GM23338 (cell line): ENCODE data around the gene PRC1. TPM values are rescaled to one million over a fixed set of nuclear protein-coding genes. Genes with fewer than 3 reads are reported as not detected.

Experiments used
- ATAC-seq: fragments of 200-7000 bp; cut with Tn5 transposase; 3 replicates; pipeline ENCODE4 v1.9.1; 2020
- DNase-seq: peaks from one replicate; pipeline ENCODE4 v3.0.0-alpha.2; 2015; ENCODE audit warnings: low spot score
- H2AFZ ChIP-seq: fragments of 200-600 bp; sonication (generic); 2 replicates; pipeline ENCODE4 v1.8.0; 2016; ENCODE audit warnings: antibody characterized with exemption, mild to moderate bottlenecking, moderate library complexity
- H3F3A ChIP-seq: fragments of 200-600 bp; sonication (generic); replicated peaks from 2 replicates; pipeline ENCODE4 v1.8.0; 2017; ENCODE audit warnings: antibody characterized with exemption, mixed run types, low read depth
- H3K27ac ChIP-seq: fragments of 200-600 bp; sonication (generic); 2 replicates; pipeline ENCODE4 v1.6.1; 2016; ENCODE audit warnings: low read depth
- H3K27me3 ChIP-seq: fragments of 200-600 bp; sonication (generic); 2 replicates; pipeline ENCODE4 v1.8.0; 2016; ENCODE audit warnings: mild to moderate bottlenecking, mixed run types, moderate library complexity; ENCODE audit not compliant: insufficient read depth
- H3K36me3 ChIP-seq: fragments of 200-600 bp; sonication (generic); 2 replicates; pipeline ENCODE4 v1.8.0; 2016; ENCODE audit warnings: mild to moderate bottlenecking; ENCODE audit not compliant: insufficient read depth
- H3K4me1 ChIP-seq: fragments of 200-600 bp; sonication (generic); 2 replicates; pipeline ENCODE4 v1.8.0; 2016; ENCODE audit warnings: mild to moderate bottlenecking, moderate library complexity; ENCODE audit not compliant: insufficient read depth
- H3K4me2 ChIP-seq: fragments of 200-600 bp; sonication (generic); 2 replicates; pipeline ENCODE4 v1.7.1; 2017; ENCODE audit warnings: mixed run types
- H3K4me3 ChIP-seq: fragments of 200-600 bp; sonication (generic); 2 replicates; pipeline ENCODE4 v1.6.1; 2016; ENCODE audit warnings: mixed run types
- H3K79me2 ChIP-seq: fragments of 200-600 bp; sonication (generic); replicated peaks from 2 replicates; pipeline ENCODE4 v1.8.0; 2017; ENCODE audit warnings: mild to moderate bottlenecking; ENCODE audit not compliant: insufficient read depth
- H3K9me2 ChIP-seq: fragments of 200-600 bp; sonication (generic); 2 replicates; pipeline ENCODE4 v1.8.0; 2017; ENCODE audit not compliant: insufficient read depth
- H4K20me1 ChIP-seq: fragments of 200-600 bp; sonication (generic); replicated peaks from 2 replicates; pipeline ENCODE4 v1.8.0; 2017; ENCODE audit warnings: mild to moderate bottlenecking; ENCODE audit not compliant: insufficient read depth
- H3K27ac Mint-ChIP-seq: 2 replicates; pipeline ENCODE4 v1.8.0; 2020; ENCODE audit warnings: inconsistent platforms, mild to moderate bottlenecking, moderate library complexity, mixed read lengths
- H3K27me3 Mint-ChIP-seq: 3 replicates; pipeline ENCODE4 v1.8.0; 2022; ENCODE audit warnings: low read depth, mild to moderate bottlenecking, moderate library complexity, mixed read lengths, inconsistent platforms; ENCODE audit not compliant: insufficient read depth, poor library complexity
- H3K36me3 Mint-ChIP-seq: 3 replicates; pipeline ENCODE4 v1.8.0; 2021; ENCODE audit warnings: low read depth, mild to moderate bottlenecking, inconsistent platforms, moderate library complexity, mixed read lengths
- H3K4me1 Mint-ChIP-seq: 3 replicates; pipeline ENCODE4 v1.8.0; 2020; ENCODE audit warnings: mild to moderate bottlenecking, inconsistent platforms, mixed read lengths
- H3K4me3 Mint-ChIP-seq: 3 replicates; pipeline ENCODE4 v1.8.0; 2021; ENCODE audit warnings: moderate library complexity, mild to moderate bottlenecking, inconsistent platforms, mixed read lengths
- H3K9me3 Mint-ChIP-seq: 3 replicates; pipeline ENCODE4 v1.8.0; 2020; ENCODE audit warnings: moderate library complexity, mild to moderate bottlenecking, inconsistent platforms, mixed read lengths
- CREB1 ChIP-seq: fragments of 250-450 bp; sonication (Bioruptor Pico); IDR thresholded peaks from 2 replicates; pipeline ENCODE4 v1.5.0; 2020; ENCODE audit warnings: low read depth, mild to moderate bottlenecking, moderate library complexity
- CTCF ChIP-seq, 2 experiments: fragments of 200-600 bp in 1 of 2; sonication (generic) in 1 of 2; conservative IDR thresholded peaks; 2 replicates each; pipeline versions ENCODE4 v1.5.1 to v1.6.1; 2016 to 2017; ENCODE audit warnings: antibody characterized with exemption in 2 of 2, low read depth in 2 of 2, mild to moderate bottlenecking in 2 of 2, moderate library complexity in 1 of 2
- ETS1 ChIP-seq: IDR thresholded peaks from 2 replicates; pipeline ENCODE4 v1.6.1; 2016; ENCODE audit warnings: antibody characterized with exemption
- EZH2 ChIP-seq: fragments of 200-600 bp; sonication (generic); IDR thresholded peaks from one replicate; pipeline ENCODE4 v1.8.0; 2017; ENCODE audit warnings: antibody characterized with exemption, mild to moderate bottlenecking, low read depth; ENCODE audit not compliant: unreplicated experiment
- EZH2phosphoT487 ChIP-seq: fragments of 200-600 bp; sonication (generic); IDR thresholded peaks from one replicate; pipeline ENCODE4 v1.8.1; 2018; ENCODE audit warnings: antibody characterized with exemption; ENCODE audit not compliant: unreplicated experiment
- JUNB ChIP-seq: IDR thresholded peaks from one replicate; pipeline ENCODE4 v1.6.1; 2016; ENCODE audit warnings: antibody characterized with exemption; ENCODE audit not compliant: unreplicated experiment
- NANOG ChIP-seq: IDR thresholded peaks from 2 replicates; pipeline ENCODE4 v1.6.1; 2016; ENCODE audit warnings: antibody characterized with exemption, borderline replicate concordance
- POLR2AphosphoS5 ChIP-seq: IDR thresholded peaks from 2 replicates; pipeline ENCODE4 v1.6.1; 2016; ENCODE audit warnings: antibody characterized with exemption, low read depth
- STAT1 ChIP-seq: IDR thresholded peaks from one replicate; pipeline ENCODE4 v1.6.1; 2016; ENCODE audit warnings: antibody characterized with exemption; ENCODE audit not compliant: unreplicated experiment
- ZNF114 ChIP-seq: fragments of 250-450 bp; sonication (Bioruptor Pico); IDR thresholded peaks from 2 replicates; pipeline ENCODE4 v1.5.0; 2020; ENCODE audit warnings: mild to moderate bottlenecking, moderate library complexity
- ZNF331 ChIP-seq: fragments of 250-450 bp; sonication (Bioruptor Pico); IDR thresholded peaks from 2 replicates; pipeline ENCODE4 v1.5.0; 2020; ENCODE audit warnings: low read depth, mild to moderate bottlenecking, moderate library complexity
- polyA plus RNA-seq: library from polyadenylated mRNA; unstranded; fragments of >200 nt; fragmentation: Nextera tagmentation; extraction: Ambion mirVana; gene quantifications from 2 replicates; pipeline ENCODE4 v1.2.1, GENCODE V29; 2016
- total RNA-seq: library from RNA; depleted of rRNA; stranded (reverse); fragments of >200 nt; shearing (Covaris generic); gene quantifications from 2 replicates; pipeline ENCODE4 v1.2.3, GENCODE V29; 2014
- TF ChIP-seq, protein P1 (sequence below): IDR thresholded peaks from one replicate; pipeline ENCODE4 v1.6.1; 2018; ENCODE audit warnings: antibody characterized with exemption; ENCODE audit not compliant: unreplicated experiment
- TF ChIP-seq, protein P2 (sequence below): fragments of 250-450 bp; sonication (Bioruptor Pico); IDR thresholded peaks from 2 replicates; pipeline ENCODE4 v1.5.0; 2020; ENCODE audit warnings: mild to moderate bottlenecking, moderate library complexity

The PRC1 gene
- total and polyA plus RNA-seq, 2 experiments from 2014 or later = 102 to 150 TPM

DNA sequence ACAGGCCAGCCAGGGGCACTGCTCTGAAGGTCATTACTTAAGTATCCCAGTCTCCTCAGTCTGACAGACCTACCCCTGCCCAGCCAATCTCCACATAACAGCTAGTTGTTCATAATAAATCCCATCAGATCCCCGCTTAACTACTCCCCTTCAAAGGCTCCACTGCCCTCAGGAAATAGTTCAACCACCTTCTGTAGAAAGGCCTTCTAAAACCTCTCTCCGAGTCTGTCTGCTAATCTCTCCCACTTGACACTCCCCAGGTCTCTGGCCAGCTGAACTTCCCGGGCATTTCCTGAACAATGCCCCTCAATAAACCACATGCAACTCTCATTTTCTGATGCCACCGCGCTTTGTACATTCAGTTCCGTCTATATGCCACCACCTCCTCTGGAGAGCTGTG, 6.0 kb downstream of the PRC1 start:
- H3K27ac ChIP-seq = peak overlapping the region; percentile 36; the same call in 1 of the 2 replicates
- peaks cover 100% of the 10 kb centered on the region for H3K79me2 ChIP-seq
- H3K9me2 ChIP-seq = no peaks in the 10 kb centered on the region
- H3K36me3 ChIP-seq = peaks cover 11% of the 10 kb centered on the region
- peaks cover 20% of the 10 kb centered on the region for H3K4me1 ChIP-seq
- Mint-ChIP-seq H3K27ac (peak overlapping the region; percentile 36; the same call in 1 of the 2 replicates), H3K36me3 (peaks cover 17% of the 10 kb centered on the region), H3K4me1 (peaks cover 24% of the 10 kb centered on the region), H3K9me3 (no peaks in the 10 kb centered on the region), H3K4me3 (no peak overlapping the region), H3K27me3 (no peaks in the 10 kb centered on the region)
- ATAC-seq = no peak
- H3K4me3 ChIP-seq = no peak overlapping the region
- no peak for DNase-seq
- H4K20me1 ChIP-seq = peaks cover 62% of the 10 kb centered on the region
- TF ChIP-seq ZNF114 = no peak
- TF ChIP-seq ETS1 = no peak
- no peak for TF ChIP-seq CTCF (conservative IDR thresholded peaks at IDR 0.05; ENCODE audit: low read depth in 2 of 2)
- TF ChIP-seq, protein P1, sequence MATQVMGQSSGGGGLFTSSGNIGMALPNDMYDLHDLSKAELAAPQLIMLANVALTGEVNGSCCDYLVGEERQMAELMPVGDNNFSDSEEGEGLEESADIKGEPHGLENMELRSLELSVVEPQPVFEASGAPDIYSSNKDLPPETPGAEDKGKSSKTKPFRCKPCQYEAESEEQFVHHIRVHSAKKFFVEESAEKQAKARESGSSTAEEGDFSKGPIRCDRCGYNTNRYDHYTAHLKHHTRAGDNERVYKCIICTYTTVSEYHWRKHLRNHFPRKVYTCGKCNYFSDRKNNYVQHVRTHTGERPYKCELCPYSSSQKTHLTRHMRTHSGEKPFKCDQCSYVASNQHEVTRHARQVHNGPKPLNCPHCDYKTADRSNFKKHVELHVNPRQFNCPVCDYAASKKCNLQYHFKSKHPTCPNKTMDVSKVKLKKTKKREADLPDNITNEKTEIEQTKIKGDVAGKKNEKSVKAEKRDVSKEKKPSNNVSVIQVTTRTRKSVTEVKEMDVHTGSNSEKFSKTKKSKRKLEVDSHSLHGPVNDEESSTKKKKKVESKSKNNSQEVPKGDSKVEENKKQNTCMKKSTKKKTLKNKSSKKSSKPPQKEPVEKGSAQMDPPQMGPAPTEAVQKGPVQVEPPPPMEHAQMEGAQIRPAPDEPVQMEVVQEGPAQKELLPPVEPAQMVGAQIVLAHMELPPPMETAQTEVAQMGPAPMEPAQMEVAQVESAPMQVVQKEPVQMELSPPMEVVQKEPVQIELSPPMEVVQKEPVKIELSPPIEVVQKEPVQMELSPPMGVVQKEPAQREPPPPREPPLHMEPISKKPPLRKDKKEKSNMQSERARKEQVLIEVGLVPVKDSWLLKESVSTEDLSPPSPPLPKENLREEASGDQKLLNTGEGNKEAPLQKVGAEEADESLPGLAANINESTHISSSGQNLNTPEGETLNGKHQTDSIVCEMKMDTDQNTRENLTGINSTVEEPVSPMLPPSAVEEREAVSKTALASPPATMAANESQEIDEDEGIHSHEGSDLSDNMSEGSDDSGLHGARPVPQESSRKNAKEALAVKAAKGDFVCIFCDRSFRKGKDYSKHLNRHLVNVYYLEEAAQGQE = no peak
- TF ChIP-seq, protein P2, sequence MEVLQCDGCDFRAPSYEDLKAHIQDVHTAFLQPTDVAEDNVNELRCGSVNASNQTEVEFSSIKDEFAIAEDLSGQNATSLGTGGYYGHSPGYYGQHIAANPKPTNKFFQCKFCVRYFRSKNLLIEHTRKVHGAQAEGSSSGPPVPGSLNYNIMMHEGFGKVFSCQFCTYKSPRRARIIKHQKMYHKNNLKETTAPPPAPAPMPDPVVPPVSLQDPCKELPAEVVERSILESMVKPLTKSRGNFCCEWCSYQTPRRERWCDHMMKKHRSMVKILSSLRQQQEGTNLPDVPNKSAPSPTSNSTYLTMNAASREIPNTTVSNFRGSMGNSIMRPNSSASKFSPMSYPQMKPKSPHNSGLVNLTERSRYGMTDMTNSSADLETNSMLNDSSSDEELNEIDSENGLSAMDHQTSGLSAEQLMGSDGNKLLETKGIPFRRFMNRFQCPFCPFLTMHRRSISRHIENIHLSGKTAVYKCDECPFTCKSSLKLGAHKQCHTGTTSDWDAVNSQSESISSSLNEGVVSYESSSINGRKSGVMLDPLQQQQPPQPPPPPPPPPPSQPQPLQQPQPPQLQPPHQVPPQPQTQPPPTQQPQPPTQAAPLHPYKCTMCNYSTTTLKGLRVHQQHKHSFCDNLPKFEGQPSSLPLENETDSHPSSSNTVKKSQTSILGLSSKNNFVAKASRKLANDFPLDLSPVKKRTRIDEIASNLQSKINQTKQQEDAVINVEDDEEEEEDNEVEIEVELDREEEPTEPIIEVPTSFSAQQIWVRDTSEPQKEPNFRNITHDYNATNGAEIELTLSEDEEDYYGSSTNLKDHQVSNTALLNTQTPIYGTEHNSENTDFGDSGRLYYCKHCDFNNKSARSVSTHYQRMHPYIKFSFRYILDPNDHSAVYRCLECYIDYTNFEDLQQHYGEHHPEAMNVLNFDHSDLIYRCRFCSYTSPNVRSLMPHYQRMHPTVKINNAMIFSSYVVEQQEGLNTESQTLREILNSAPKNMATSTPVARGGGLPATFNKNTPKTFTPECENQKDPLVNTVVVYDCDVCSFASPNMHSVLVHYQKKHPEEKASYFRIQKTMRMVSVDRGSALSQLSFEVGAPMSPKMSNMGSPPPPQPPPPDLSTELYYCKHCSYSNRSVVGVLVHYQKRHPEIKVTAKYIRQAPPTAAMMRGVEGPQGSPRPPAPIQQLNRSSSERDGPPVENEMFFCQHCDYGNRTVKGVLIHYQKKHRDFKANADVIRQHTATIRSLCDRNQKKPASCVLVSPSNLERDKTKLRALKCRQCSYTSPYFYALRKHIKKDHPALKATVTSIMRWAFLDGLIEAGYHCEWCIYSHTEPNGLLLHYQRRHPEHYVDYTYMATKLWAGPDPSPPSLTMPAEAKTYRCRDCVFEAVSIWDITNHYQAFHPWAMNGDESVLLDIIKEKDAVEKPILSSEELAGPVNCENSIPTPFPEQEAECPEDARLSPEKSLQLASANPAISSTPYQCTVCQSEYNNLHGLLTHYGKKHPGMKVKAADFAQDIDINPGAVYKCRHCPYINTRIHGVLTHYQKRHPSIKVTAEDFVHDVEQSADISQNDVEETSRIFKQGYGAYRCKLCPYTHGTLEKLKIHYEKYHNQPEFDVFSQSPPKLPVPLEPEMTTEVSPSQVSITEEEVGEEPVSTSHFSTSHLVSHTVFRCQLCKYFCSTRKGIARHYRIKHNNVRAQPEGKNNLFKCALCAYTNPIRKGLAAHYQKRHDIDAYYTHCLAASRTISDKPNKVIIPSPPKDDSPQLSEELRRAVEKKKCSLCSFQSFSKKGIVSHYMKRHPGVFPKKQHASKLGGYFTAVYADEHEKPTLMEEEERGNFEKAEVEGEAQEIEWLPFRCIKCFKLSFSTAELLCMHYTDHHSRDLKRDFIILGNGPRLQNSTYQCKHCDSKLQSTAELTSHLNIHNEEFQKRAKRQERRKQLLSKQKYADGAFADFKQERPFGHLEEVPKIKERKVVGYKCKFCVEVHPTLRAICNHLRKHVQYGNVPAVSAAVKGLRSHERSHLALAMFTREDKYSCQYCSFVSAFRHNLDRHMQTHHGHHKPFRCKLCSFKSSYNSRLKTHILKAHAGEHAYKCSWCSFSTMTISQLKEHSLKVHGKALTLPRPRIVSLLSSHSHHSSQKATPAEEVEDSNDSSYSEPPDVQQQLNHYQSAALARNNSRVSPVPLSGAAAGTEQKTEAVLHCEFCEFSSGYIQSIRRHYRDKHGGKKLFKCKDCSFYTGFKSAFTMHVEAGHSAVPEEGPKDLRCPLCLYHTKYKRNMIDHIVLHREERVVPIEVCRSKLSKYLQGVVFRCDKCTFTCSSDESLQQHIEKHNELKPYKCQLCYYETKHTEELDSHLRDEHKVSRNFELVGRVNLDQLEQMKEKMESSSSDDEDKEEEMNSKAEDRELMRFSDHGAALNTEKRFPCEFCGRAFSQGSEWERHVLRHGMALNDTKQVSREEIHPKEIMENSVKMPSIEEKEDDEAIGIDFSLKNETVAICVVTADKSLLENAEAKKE (CRISPR knock-in tag) = no peak
- no peak for TF ChIP-seq STAT1
- no peak for TF ChIP-seq JUNB
- TF ChIP-seq POLR2AphosphoS5 = no peak
- TF ChIP-seq EZH2phosphoT487 = no peak
- no peak for TF ChIP-seq CREB1 (CRISPR knock-in tag)
- TF ChIP-seq NANOG = no peak
- no peak for TF ChIP-seq ZNF331 (CRISPR knock-in tag)
- TF ChIP-seq EZH2 = no peak
- H3K4me2 ChIP-seq = 0 out of 2 replicates have a peak overlapping the region, but pooled peaks have one; percentile 32
- no peaks in the 10 kb centered on the region for H3K27me3 ChIP-seq
- no peak overlapping the region for H2AFZ ChIP-seq
- no peaks in the 10 kb centered on the region for H3F3A ChIP-seq
